Kidney (tissue), 14 donors: ENCODE measurements around the gene KAT7. TPM values are rescaled to one million over a fixed set of nuclear protein-coding genes. Genes with fewer than 3 reads are reported as not detected.

Source experiments
- DNase-seq, 5 donors: peaks; one replicate each; pipeline ENCODE4 v3.0.0-alpha.2; 2013 to 2020
- FAIRE-seq: peaks from 2 replicates; lab custom pipeline; 2012; peaks lifted over from hg19 to GRCh38; lab: Jason Lieb, UNC
- H3K27ac ChIP-seq, 2 donors: one replicate each; pipeline ENCODE4 v1.7.0; 2013; ENCODE audit warnings: low read depth in 2 of 2, low read length in 2 of 2, inconsistent platforms in 1 of 2
- H3K27me3 ChIP-seq: one replicate; pipeline ENCODE4 v1.7.1; 2013; ENCODE audit warnings: low read length, inconsistent platforms; ENCODE audit not compliant: control insufficient read depth, insufficient read depth
- H3K36me3 ChIP-seq, 3 donors: one replicate each; pipeline versions ENCODE4 v1.7.0 to v1.7.1; 2013; ENCODE audit warnings: low read length in 3 of 3, control low read depth in 1 of 3, inconsistent platforms in 1 of 3; ENCODE audit not compliant: insufficient read depth in 3 of 3, control insufficient read depth in 2 of 3
- H3K4me1 ChIP-seq, 3 donors: one replicate each; pipeline versions ENCODE4 v1.7.0 to v1.7.1; 2013; ENCODE audit warnings: low read length in 3 of 3, inconsistent platforms in 1 of 3, low read depth in 1 of 3; ENCODE audit not compliant: control insufficient read depth in 2 of 3, insufficient read depth in 2 of 3
- H3K4me3 ChIP-seq, 3 donors: one replicate each; pipeline versions ENCODE4 v1.7.0 to v1.8.1; 2013; ENCODE audit warnings: low read length in 3 of 3, control low read depth in 1 of 3, inconsistent platforms in 1 of 3
- H3K9ac ChIP-seq, 3 donors: one replicate each; pipeline versions ENCODE4 v1.7.0 to v1.7.1; 2013; ENCODE audit warnings: low read length in 3 of 3, control low read depth in 1 of 3, inconsistent platforms in 1 of 3
- H3K9me3 ChIP-seq, 3 donors: one replicate each; pipeline versions ENCODE4 v1.7.0 to v1.7.1; 2013; ENCODE audit warnings: low read length in 3 of 3, control low read depth in 1 of 3, inconsistent platforms in 1 of 3; ENCODE audit not compliant: control insufficient read depth in 2 of 3, insufficient read depth in 1 of 3
- CTCF ChIP-seq: IDR thresholded peaks from 3 replicates; pipeline ENCODE4 v1.5.1; 2012; ENCODE audit warnings: mild to moderate bottlenecking, moderate library complexity, borderline replicate concordance; ENCODE audit not compliant: insufficient read depth; ENCODE audit errors: extremely low read depth
- intact Hi-C: fragments of 100-400 bp; cut with DNase I; formaldehyde crosslinking; loops from one replicate; pipeline ENCODE4 v1.11.1; 2022
- polyA plus RNA-seq: library from polyadenylated mRNA; stranded (reverse); fragments of 350-450 nt; fragmentation: Illumina TruSeq; extraction: RNeasy Lipid Tissue Mini Kit (QIAGEN cat#74804); gene quantifications from one replicate; pipeline ENCODE4 v1.2.3, GENCODE V29; 2014; ENCODE audit warnings: low read depth, low replicate concordance; ENCODE audit not compliant: insufficient read depth
- total RNA-seq: library from RNA; stranded (reverse); fragmentation: NEBNext Ultra II Directional; extraction: Animal tissue kit (Norgen Biotek cat#: 25700); gene quantifications from one replicate; pipeline ENCODE4 v1.2.1, GENCODE V29; 2021
- donor health status: control.
- donor health status: control.
- donor health status: control.
- donor health status: control.
- donor health status: control.
- donor health status: DM: yes; HTN: yes; CAD: no.
- donor health status: Normal renal cell carcinoma (clear cell type).

KAT7 gene
- total and polyA plus RNA-seq, 2 donors from 2014 or later = 18.4 to 76.9 TPM

GRCh38 chr17:49862781-49863331 is 74.4 kb downstream of the KAT7 start:
- intact Hi-C loops = loop anchor here (5.0 kb wide), 1 partner anchor 134 kb away; the partner anchor contains the start of gene DLX3
- Histone ChIP-seq H3K9me3 (no peaks in the 10 kb centered on the region), H3K27me3 (no peaks in the 10 kb centered on the region), H3K4me1 (peaks cover 0 to 5% (median 0%) of the 10 kb centered on the region in 3 donors), H3K36me3 (no peaks in the 10 kb centered on the region), H3K9ac (no peak overlapping the region), H3K27ac (no peak overlapping the region), H3K4me3 (no peak overlapping the region)
- no peak for FAIRE-seq
- TF ChIP-seq CTCF = no peak
- no peak for DNase-seq

GRCh38 chr17:49866019-49866380 is 77.5 kb downstream of the KAT7 start:
- H3K4me3 ChIP-seq = no peak overlapping the region
- H3K4me1 ChIP-seq = peaks cover 0 to 5% (median 0%) of the 10 kb centered on the region in 3 donors
- no peaks in the 10 kb centered on the region for H3K27me3 ChIP-seq
- H3K27ac ChIP-seq = no peak overlapping the region
- no peak for TF ChIP-seq CTCF
- H3K36me3 ChIP-seq = no peaks in the 10 kb centered on the region
- intact Hi-C loops = no loop called here
- FAIRE-seq (no peak), DNase-seq (no peak)
- H3K9me3 ChIP-seq = no peaks in the 10 kb centered on the region
- H3K9ac ChIP-seq = no peak overlapping the region

- Histone ChIP-seq H3K9ac (no peak overlapping the region), H3K27ac (no peak overlapping the region), H3K4me1 (peaks cover 0 to 5% (median 0%) of the 10 kb centered on the region in 3 donors), H3K27me3 (no peaks in the 10 kb centered on the region), H3K36me3 (no peaks in the 10 kb centered on the region), H3K9me3 (no peaks in the 10 kb centered on the region), H3K4me3 (no peak overlapping the region)
- DNase-seq (no peak), FAIRE-seq (no peak)
- intact Hi-C loops = no loop called here
- TF ChIP-seq CTCF = no peak
Observed at GRCh38 chr17:49866882-49867413, 78.5 kb downstream of the KAT7 start.

GRCh38 chr17:49869038-49869374 is 80.5 kb downstream of the KAT7 start:
- Histone ChIP-seq H3K9me3 (no peaks in the 10 kb centered on the region), H3K4me3 (no peak overlapping the region), H3K27me3 (no peaks in the 10 kb centered on the region), H3K4me1 (peaks cover 0 to 5% (median 0%) of the 10 kb centered on the region in 3 donors), H3K27ac (no peak overlapping the region), H3K36me3 (no peaks in the 10 kb centered on the region), H3K9ac (no peak overlapping the region)
- no peak for TF ChIP-seq CTCF
- FAIRE-seq (no peak), DNase-seq (no peak)
- intact Hi-C loops = no loop called here
